HepG2 (cell line): ENCODE data around the gene ADGRG6. TPM values are rescaled to one million over a fixed set of nuclear protein-coding genes. Genes with fewer than 3 reads are reported as not detected.

Experiments used
- AHR ChIP-seq: IDR thresholded peaks from 2 replicates; pipeline ENCODE4 v1.6.1; 2018; ENCODE audit warnings: missing genetic modification reagents, missing compliant biosample characterization
- ASH2L ChIP-seq: fragments of 300-600, 200-600 bp; sonication (generic); IDR thresholded peaks from 2 replicates; pipeline ENCODE4 v1.7.0; 2017; ENCODE audit warnings: low read depth, mild to moderate bottlenecking, moderate library complexity, mixed read lengths, low read length; ENCODE audit not compliant: insufficient read length
- CREB1 ChIP-seq, 2 experiments: fragments of 450-650 bp in 1 of 2; IDR thresholded peaks; 2 replicates each; pipeline ENCODE4 v1.6.1; 2016 to 2017; ENCODE audit warnings: control low read depth in 1 of 2, mild to moderate bottlenecking in 1 of 2, missing compliant biosample characterization in 1 of 2, missing genetic modification characterization in 1 of 2
- DDIT3 ChIP-seq: sonication (generic); formaldehyde crosslinking; IDR thresholded peaks from 2 replicates; pipeline ENCODE4 v1.4.0; 2020; ENCODE audit warnings: mild to moderate bottlenecking, missing genetic modification reagents
- ELF3 ChIP-seq: IDR thresholded peaks from 2 replicates; pipeline ENCODE4 v1.6.1; 2016; ENCODE audit warnings: missing genetic modification reagents, missing compliant biosample characterization
- GATAD2A ChIP-seq: IDR thresholded peaks from 2 replicates; pipeline ENCODE4 v1.6.1; 2016
- HIVEP1 ChIP-seq: sonication (generic); formaldehyde crosslinking; IDR thresholded peaks from 2 replicates; pipeline ENCODE4 v1.4.0; 2020; ENCODE audit warnings: mild to moderate bottlenecking, missing genetic modification reagents
- HOXD1 ChIP-seq: sonication (generic); formaldehyde crosslinking; IDR thresholded peaks from 2 replicates; pipeline ENCODE4 v1.5.0; 2020; ENCODE audit warnings: missing genetic modification reagents
- MIXL1 ChIP-seq: IDR thresholded peaks from 2 replicates; pipeline ENCODE4 v1.6.1; 2016
- MYC ChIP-seq: sonication (generic); formaldehyde crosslinking; IDR thresholded peaks from 2 replicates; pipeline ENCODE4 v1.9.0; 2021; ENCODE audit warnings: missing genetic modification reagents, borderline replicate concordance
- NFE2 ChIP-seq: sonication (generic); formaldehyde crosslinking; IDR thresholded peaks from 2 replicates; pipeline ENCODE4 v1.4.0; 2020; ENCODE audit warnings: missing genetic modification reagents
- NR2F1 ChIP-seq, 2 experiments: fragments of 450-650 bp in 1 of 2; formaldehyde crosslinking in 1 of 2; IDR thresholded peaks; 2 replicates each; pipeline versions ENCODE4 v1.5.0 to v1.6.1; 2016 to 2020; ENCODE audit warnings: mild to moderate bottlenecking in 1 of 2, missing compliant biosample characterization in 1 of 2, missing genetic modification reagents in 1 of 2, moderate library complexity in 1 of 2
- PCBP1 ChIP-seq: fragments of 200-400 bp; formaldehyde crosslinking; IDR thresholded peaks from 2 replicates; pipeline ENCODE4 v1.6.1; 2017; ENCODE audit warnings: mild to moderate bottlenecking, low read depth, low read length, borderline replicate concordance
- PITX1 ChIP-seq: sonication (generic); formaldehyde crosslinking; IDR thresholded peaks from 2 replicates; pipeline ENCODE4 v1.5.1; 2020; ENCODE audit warnings: mild to moderate bottlenecking, missing genetic modification reagents
- RFXAP ChIP-seq: sonication (generic); formaldehyde crosslinking; IDR thresholded peaks from 2 replicates; pipeline ENCODE4 v1.4.0; 2020; ENCODE audit warnings: missing genetic modification reagents, borderline replicate concordance
- SIX1 ChIP-seq: sonication (generic); formaldehyde crosslinking; IDR thresholded peaks from 2 replicates; pipeline ENCODE4 v1.4.0; 2020; ENCODE audit warnings: missing genetic modification reagents, borderline replicate concordance
- SNAI1 ChIP-seq: sonication (generic); formaldehyde crosslinking; IDR thresholded peaks from 2 replicates; pipeline ENCODE4 v1.5.0; 2020; ENCODE audit warnings: mild to moderate bottlenecking, missing genetic modification reagents, borderline replicate concordance
- SSRP1 ChIP-seq: IDR thresholded peaks from 2 replicates; pipeline ENCODE4 v1.6.1; 2016; ENCODE audit warnings: control low read depth
- THAP11 ChIP-seq: IDR thresholded peaks from 2 replicates; pipeline ENCODE4 v1.6.1; 2016; ENCODE audit warnings: missing biosample characterization, missing genetic modification reagents
- ZNF207 ChIP-seq: fragments of 450-650 bp; IDR thresholded peaks from 2 replicates; pipeline ENCODE4 v1.6.1; 2016; ENCODE audit warnings: antibody characterized with exemption, borderline replicate concordance
- ZNF337 ChIP-seq: sonication (generic); formaldehyde crosslinking; IDR thresholded peaks from 2 replicates; pipeline ENCODE4 v1.5.1; 2020; ENCODE audit warnings: missing genetic modification reagents, low read depth, mild to moderate bottlenecking, borderline replicate concordance
- ZNF652 ChIP-seq: IDR thresholded peaks from 2 replicates; pipeline ENCODE4 v1.6.1; 2016; ENCODE audit warnings: low read depth, borderline replicate concordance
- ZNF7 ChIP-seq: IDR thresholded peaks from 2 replicates; pipeline ENCODE4 v1.6.1; 2016; ENCODE audit warnings: missing biosample characterization, missing genetic modification reagents
- ZNF709 ChIP-seq: sonication (generic); formaldehyde crosslinking; IDR thresholded peaks from 2 replicates; pipeline ENCODE4 v1.5.0; 2020; ENCODE audit warnings: mild to moderate bottlenecking, missing genetic modification reagents
- ZNF839 ChIP-seq: sonication (generic); formaldehyde crosslinking; IDR thresholded peaks from 2 replicates; pipeline ENCODE4 v1.4.0; 2020; ENCODE audit warnings: missing genetic modification reagents, mild to moderate bottlenecking, borderline replicate concordance
- polyA plus RNA-seq, 8 experiments: library from polyadenylated mRNA; depleted of rRNA in 3 of 8; stranded (reverse) in 7 of 8; unstranded in 1 of 8; fragments of >200 nt; fragmentation: Illumina TruSeq in 4 of 8; extraction: Trizol in 4 of 8; gene quantifications; 2 replicates each; pipeline versions ENCODE4 v1.2.1 to v1.2.3, GENCODE V29; 2011 to 2016; ENCODE audit warnings: low read depth in 4 of 8, missing spikeins in 1 of 8, mixed read lengths in 1 of 8; ENCODE audit not compliant: insufficient read depth in 1 of 8
- total RNA-seq, 5 experiments: library from RNA; depleted of rRNA; stranded (reverse); fragments of >200 nt; fragmentation: Illumina TruSeq; extraction: Trizol; gene quantifications; 2 replicates each; pipeline ENCODE4 v1.2.3, GENCODE V29; 2016; ENCODE audit warnings: low read depth in 1 of 5
- TF ChIP-seq, protein P1 (sequence below): sonication (generic); formaldehyde crosslinking; IDR thresholded peaks from 2 replicates; pipeline ENCODE4 v1.5.0; 2020; ENCODE audit warnings: missing genetic modification reagents
- TF ChIP-seq, protein P2 (sequence below): IDR thresholded peaks from 2 replicates; pipeline ENCODE4 v1.6.1; 2018; ENCODE audit warnings: missing genetic modification reagents
- TF ChIP-seq, protein P3 (sequence below): sonication (generic); formaldehyde crosslinking; IDR thresholded peaks from 2 replicates; pipeline ENCODE4 v1.5.1; 2020; ENCODE audit warnings: missing genetic modification reagents, mild to moderate bottlenecking, borderline replicate concordance
- TF ChIP-seq, protein P4 (sequence below): sonication (generic); formaldehyde crosslinking; IDR thresholded peaks from 2 replicates; pipeline ENCODE4 v1.8.1; 2022; ENCODE audit warnings: mild to moderate bottlenecking, missing genetic modification reagents

The ADGRG6 gene
- total and polyA plus RNA-seq, 2 of the 13 experiments (the other 11 are each of a cell fraction or from before 2014, with no cell fraction given), result 129 to 249 TPM

DNA sequence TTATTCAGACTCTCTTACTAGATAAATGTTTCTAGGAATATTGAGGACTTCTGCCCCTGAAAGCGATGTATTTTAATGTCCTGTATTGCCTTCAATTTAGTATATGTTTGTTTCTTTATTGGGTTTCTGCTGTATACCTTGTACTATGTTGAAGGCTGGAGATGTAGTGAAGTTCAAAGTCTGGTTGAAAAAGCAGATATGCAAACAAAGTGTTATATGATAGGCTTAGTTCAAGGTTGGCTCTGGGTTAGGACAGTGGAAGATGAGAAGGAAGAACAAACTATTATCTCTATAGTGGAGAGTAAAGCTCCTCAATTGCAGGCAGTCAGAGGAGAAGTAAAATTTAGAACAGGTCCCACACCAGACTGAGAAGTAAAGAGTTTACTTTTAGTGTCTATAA, 36.3 kb upstream of the ADGRG6 start (continued):
- peak; percentile 100 for TF ChIP-seq SIX1 (CRISPR knock-in tag)
- TF ChIP-seq PCBP1, result no peak
- peak; percentile 77 for TF ChIP-seq ASH2L
- TF ChIP-seq ZNF839, result no peak
- TF ChIP-seq, protein P1, sequence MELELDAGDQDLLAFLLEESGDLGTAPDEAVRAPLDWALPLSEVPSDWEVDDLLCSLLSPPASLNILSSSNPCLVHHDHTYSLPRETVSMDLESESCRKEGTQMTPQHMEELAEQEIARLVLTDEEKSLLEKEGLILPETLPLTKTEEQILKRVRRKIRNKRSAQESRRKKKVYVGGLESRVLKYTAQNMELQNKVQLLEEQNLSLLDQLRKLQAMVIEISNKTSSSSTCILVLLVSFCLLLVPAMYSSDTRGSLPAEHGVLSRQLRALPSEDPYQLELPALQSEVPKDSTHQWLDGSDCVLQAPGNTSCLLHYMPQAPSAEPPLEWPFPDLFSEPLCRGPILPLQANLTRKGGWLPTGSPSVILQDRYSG, result no peak
- TF ChIP-seq ZNF709 (CRISPR knock-in tag), result no peak
- TF ChIP-seq, protein P2, sequence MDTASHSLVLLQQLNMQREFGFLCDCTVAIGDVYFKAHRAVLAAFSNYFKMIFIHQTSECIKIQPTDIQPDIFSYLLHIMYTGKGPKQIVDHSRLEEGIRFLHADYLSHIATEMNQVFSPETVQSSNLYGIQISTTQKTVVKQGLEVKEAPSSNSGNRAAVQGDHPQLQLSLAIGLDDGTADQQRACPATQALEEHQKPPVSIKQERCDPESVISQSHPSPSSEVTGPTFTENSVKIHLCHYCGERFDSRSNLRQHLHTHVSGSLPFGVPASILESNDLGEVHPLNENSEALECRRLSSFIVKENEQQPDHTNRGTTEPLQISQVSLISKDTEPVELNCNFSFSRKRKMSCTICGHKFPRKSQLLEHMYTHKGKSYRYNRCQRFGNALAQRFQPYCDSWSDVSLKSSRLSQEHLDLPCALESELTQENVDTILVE (CRISPR knock-in tag), result peak; percentile 72
- TF ChIP-seq HIVEP1 (CRISPR knock-in tag), result no peak
- no peak for TF ChIP-seq MYC (CRISPR knock-in tag)
- TF ChIP-seq ELF3 (CRISPR knock-in tag), result peak; percentile 95
- TF ChIP-seq PITX1, result peak; percentile 93
- TF ChIP-seq CREB1 (IDR thresholded peaks at IDR 0.05), result no peak
- peak; percentile 37 for TF ChIP-seq CREB1 (CRISPR knock-in tag; IDR thresholded peaks at IDR 0.05)
- no peak for TF ChIP-seq ZNF7 (CRISPR knock-in tag)
- TF ChIP-seq ZNF337 (CRISPR knock-in tag), result no peak
- TF ChIP-seq MIXL1 (CRISPR knock-in tag), result peak; percentile 98
- TF ChIP-seq, protein P3, sequence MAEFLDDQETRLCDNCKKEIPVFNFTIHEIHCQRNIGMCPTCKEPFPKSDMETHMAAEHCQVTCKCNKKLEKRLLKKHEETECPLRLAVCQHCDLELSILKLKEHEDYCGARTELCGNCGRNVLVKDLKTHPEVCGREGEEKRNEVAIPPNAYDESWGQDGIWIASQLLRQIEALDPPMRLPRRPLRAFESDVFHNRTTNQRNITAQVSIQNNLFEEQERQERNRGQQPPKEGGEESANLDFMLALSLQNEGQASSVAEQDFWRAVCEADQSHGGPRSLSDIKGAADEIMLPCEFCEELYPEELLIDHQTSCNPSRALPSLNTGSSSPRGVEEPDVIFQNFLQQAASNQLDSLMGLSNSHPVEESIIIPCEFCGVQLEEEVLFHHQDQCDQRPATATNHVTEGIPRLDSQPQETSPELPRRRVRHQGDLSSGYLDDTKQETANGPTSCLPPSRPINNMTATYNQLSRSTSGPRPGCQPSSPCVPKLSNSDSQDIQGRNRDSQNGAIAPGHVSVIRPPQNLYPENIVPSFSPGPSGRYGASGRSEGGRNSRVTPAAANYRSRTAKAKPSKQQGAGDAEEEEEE (CRISPR knock-in tag), result no peak
- no peak for TF ChIP-seq DDIT3 (CRISPR knock-in tag)
- TF ChIP-seq NR2F1 (CRISPR knock-in tag; IDR thresholded peaks at IDR 0.05), result peak in 1 of 2 experiments; percentile 35; a peak in 1 of 4 replicates
- peak; percentile 65 for TF ChIP-seq THAP11 (CRISPR knock-in tag)
- TF ChIP-seq HOXD1 (CRISPR knock-in tag), result no peak; the same call in 1 of the 2 replicates
- no peak for TF ChIP-seq SSRP1 (CRISPR knock-in tag)
- TF ChIP-seq NFE2, result no peak
- TF ChIP-seq GATAD2A (CRISPR knock-in tag), result peak; percentile 99
- no peak for TF ChIP-seq ZNF207
- TF ChIP-seq AHR (CRISPR knock-in tag), result no peak
- TF ChIP-seq SNAI1 (CRISPR knock-in tag), result no peak
- TF ChIP-seq, protein P4, sequence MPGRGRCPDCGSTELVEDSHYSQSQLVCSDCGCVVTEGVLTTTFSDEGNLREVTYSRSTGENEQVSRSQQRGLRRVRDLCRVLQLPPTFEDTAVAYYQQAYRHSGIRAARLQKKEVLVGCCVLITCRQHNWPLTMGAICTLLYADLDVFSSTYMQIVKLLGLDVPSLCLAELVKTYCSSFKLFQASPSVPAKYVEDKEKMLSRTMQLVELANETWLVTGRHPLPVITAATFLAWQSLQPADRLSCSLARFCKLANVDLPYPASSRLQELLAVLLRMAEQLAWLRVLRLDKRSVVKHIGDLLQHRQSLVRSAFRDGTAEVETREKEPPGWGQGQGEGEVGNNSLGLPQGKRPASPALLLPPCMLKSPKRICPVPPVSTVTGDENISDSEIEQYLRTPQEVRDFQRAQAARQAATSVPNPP (CRISPR knock-in tag), result peak; percentile 44; the same call in 1 of the 2 replicates
- TF ChIP-seq RFXAP (CRISPR knock-in tag), result no peak
- TF ChIP-seq ZNF652, result peak; percentile 75; the same call in 1 of the 2 replicates
